ACC112 (cell line): ENCODE measurements around the gene CIART.
"Not testable (repeated sequence)": the region's sequence is repeated elsewhere in the genome, so short reads cannot be mapped to it uniquely, and the experiment has no call there.

Experiments used
- H2AFZ ChIP-seq: fragments of 200-600 bp; sonication (generic); one replicate; pipeline ENCODE4 v1.6.0; 2017; ENCODE audit warnings: antibody characterized with exemption, low read length; ENCODE audit not compliant: unreplicated experiment
- H3K27ac ChIP-seq: fragments of 200-600 bp; sonication (generic); 2 replicates; pipeline ENCODE4 v1.5.1; 2014; ENCODE audit warnings: low read depth, mild to moderate bottlenecking, antibody characterized with exemption, low read length, moderate library complexity
- H3K27me3 ChIP-seq: fragments of 200-600 bp; sonication (generic); 2 replicates; pipeline ENCODE4 v1.6.1; 2014; ENCODE audit warnings: mild to moderate bottlenecking, antibody characterized with exemption, low read length, moderate library complexity, mixed read lengths; ENCODE audit not compliant: insufficient read depth
- H3K36me3 ChIP-seq: fragments of 200-600 bp; sonication (generic); 2 replicates; pipeline ENCODE4 v1.6.1; 2016; ENCODE audit warnings: mild to moderate bottlenecking, antibody characterized with exemption, low read length, moderate library complexity, mixed read lengths; ENCODE audit not compliant: insufficient read depth
- H3K4me1 ChIP-seq: fragments of 200-600 bp; sonication (generic); one replicate; pipeline ENCODE4 v1.6.1; 2016; ENCODE audit warnings: low read length, mixed read lengths; ENCODE audit not compliant: insufficient read depth, unreplicated experiment, control insufficient read depth
- H3K4me3 ChIP-seq: fragments of 200-600 bp; sonication (generic); 2 replicates; pipeline ENCODE4 v1.5.1; 2014; ENCODE audit warnings: mild to moderate bottlenecking, low read depth, low read length
- H3K79me2 ChIP-seq: fragments of 200-600 bp; sonication (generic); one replicate; pipeline ENCODE4 v1.6.0; 2016; ENCODE audit warnings: low read length; ENCODE audit not compliant: control insufficient read depth, unreplicated experiment, insufficient read depth

The CIART gene

GRCh38 chr1:150281758-150282557 lies at the start of gene CIART:
TSS of gene CIART (plus strand) at chr1:150282554. CDS start at chr1:150283268, 714 bp downstream.
- no peaks in the 10 kb centered on the region for H3K79me2 ChIP-seq
- peak within 1 kb of the TSS; percentile 82 for H3K4me3 ChIP-seq
- no peaks in the 10 kb centered on the region for H3K27me3 ChIP-seq
- 0 out of 2 replicates have a peak, but pooled peaks cover 4% of the 10 kb centered on the region for H3K36me3 ChIP-seq
- H2AFZ ChIP-seq: peak within 1 kb of the TSS; percentile 97
- H3K4me1 ChIP-seq: peaks cover 11% of the 10 kb centered on the region
- H3K27ac ChIP-seq: peak within 1 kb of the TSS; percentile 90

- H3K27ac ChIP-seq, H3K4me3 ChIP-seq, H2AFZ ChIP-seq, H3K36me3 ChIP-seq, H3K4me1 ChIP-seq, H3K27me3 ChIP-seq: not testable (repeated sequence)
- H3K79me2 ChIP-seq: peaks cover 45% of the 10 kb centered on the region
Observed at GRCh38 chr1:150232921-150233320, 49.4 kb upstream of the CIART start.

- Histone ChIP-seq H3K27me3 (no peaks in the 10 kb centered on the region), H3K4me1 (peaks cover 8% of the 10 kb centered on the region), H3K79me2 (peaks cover 45% of the 10 kb centered on the region), H2AFZ (peak overlapping the region; percentile 82), H3K27ac (peak overlapping the region; percentile 86), H3K4me3 (peak overlapping the region; percentile 93), H3K36me3 (0 out of 2 replicates have a peak, but pooled peaks cover 4% of the 10 kb centered on the region)
Observed at GRCh38 chr1:150233359-150234308, 48.7 kb upstream of the CIART start.

GRCh38 chr1:150234309-150234565 lies 48.1 kb upstream of the CIART start:
- Histone ChIP-seq H3K27me3 (no peaks in the 10 kb centered on the region), H3K4me3 (peak overlapping the region; percentile 93), H2AFZ (peak overlapping the region; percentile 82), H3K4me1 (peaks cover 8% of the 10 kb centered on the region), H3K36me3 (0 out of 2 replicates have a peak, but pooled peaks cover 4% of the 10 kb centered on the region), H3K79me2 (peaks cover 45% of the 10 kb centered on the region), H3K27ac (peak overlapping the region; percentile 86)

- H3K27me3 ChIP-seq: no peaks in the 10 kb centered on the region
- H3K27ac ChIP-seq: peak overlapping the region; percentile 86
- H3K36me3 ChIP-seq: 0 out of 2 replicates have a peak, but pooled peaks cover 4% of the 10 kb centered on the region
- H2AFZ ChIP-seq: peak overlapping the region; percentile 82
- peaks cover 45% of the 10 kb centered on the region for H3K79me2 ChIP-seq
- H3K4me3 ChIP-seq: peak overlapping the region; percentile 93
- H3K4me1 ChIP-seq: peaks cover 8% of the 10 kb centered on the region
Observed at GRCh38 chr1:150234566-150235293, 47.6 kb upstream of the CIART start.

GRCh38 chr1:150235294-150235851 lies 47.0 kb upstream of the CIART start:
- peak overlapping the region; percentile 93 for H3K4me3 ChIP-seq
- H3K4me1 ChIP-seq: peaks cover 8% of the 10 kb centered on the region
- peak overlapping the region; percentile 82 for H2AFZ ChIP-seq
- peak overlapping the region; percentile 86 for H3K27ac ChIP-seq
- no peaks in the 10 kb centered on the region for H3K27me3 ChIP-seq
- H3K36me3 ChIP-seq: no peaks in the 10 kb centered on the region
- peaks cover 45% of the 10 kb centered on the region for H3K79me2 ChIP-seq

- Histone ChIP-seq H3K4me3 (peak within 1 kb of the TSS; percentile 93), H3K27me3 (no peaks in the 10 kb centered on the region), H3K27ac (peak within 1 kb of the TSS; percentile 86), H3K79me2 (peaks cover 42% of the 10 kb centered on the region), H2AFZ (peak within 1 kb of the TSS; percentile 82), H3K4me1 (peaks cover 8% of the 10 kb centered on the region), H3K36me3 (no peaks in the 10 kb centered on the region)
Observed at GRCh38 chr1:150235852-150236613, 46.3 kb upstream of the CIART start, which contains the start of gene ANP32E. TSS of gene ANP32E (minus strand) at chr1:150236112. CDS start at chr1:150235786, 326 bp downstream.

- H3K4me1 ChIP-seq: peaks cover 8% of the 10 kb centered on the region
Observed at GRCh38 chr1:150236614-150237100, 45.7 kb upstream of the CIART start.

GRCh38 chr1:150237176-150237575 lies 45.2 kb upstream of the CIART start:
- H3K27ac ChIP-seq: peak overlapping the region; percentile 76; the same call in 1 of the 2 replicates
- H3K4me3 ChIP-seq: peak overlapping the region; percentile 93; the same call in 1 of the 2 replicates
- peak overlapping the region; percentile 57 for H2AFZ ChIP-seq
- peaks cover 34% of the 10 kb centered on the region for H3K79me2 ChIP-seq
- H3K27me3 ChIP-seq, H3K36me3 ChIP-seq, H3K4me1 ChIP-seq: not testable (repeated sequence)

More at GRCh38 chr1:150236614-150237100, 45.7 kb upstream of the CIART start:
- H2AFZ ChIP-seq: peak overlapping the region; percentile 57
- H3K36me3 ChIP-seq: no peaks in the 10 kb centered on the region
- peaks cover 37% of the 10 kb centered on the region for H3K79me2 ChIP-seq
- H3K27ac ChIP-seq: peak overlapping the region; percentile 76
- H3K27me3 ChIP-seq: no peaks in the 10 kb centered on the region
- H3K4me3 ChIP-seq: peak overlapping the region; percentile 93
